OCI-LY1 (cell line): Measurements from ENCODE around the gene DUSP11.

Experiments
- H2AFZ ChIP-seq: fragments of 200-600 bp; sonication (generic), shearing (Covaris generic); 2 replicates; pipeline ENCODE4 v1.6.0; 2014; ENCODE audit warnings: antibody characterized with exemption, mild to moderate bottlenecking, low read length
- H3F3A ChIP-seq: fragments of 200-600 bp; sonication (generic), shearing (Covaris generic); 2 replicates; pipeline ENCODE4 v1.6.0; 2014; ENCODE audit warnings: mild to moderate bottlenecking, antibody characterized with exemption, low read length, moderate library complexity; ENCODE audit not compliant: insufficient read depth
- H3K27ac ChIP-seq: fragments of 200-600 bp; sonication (generic); 2 replicates; pipeline ENCODE4 v1.5.1; 2014; ENCODE audit warnings: low read length, mixed run types, mild to moderate bottlenecking, low read depth; ENCODE audit not compliant: poor library complexity, severe bottlenecking
- H3K27me3 ChIP-seq: fragments of 200-600 bp; sonication (generic); 2 replicates; pipeline ENCODE4 v1.6.0; 2014; ENCODE audit warnings: antibody characterized with exemption, mild to moderate bottlenecking, low read length, moderate library complexity; ENCODE audit not compliant: insufficient read depth
- H3K36me3 ChIP-seq: fragments of 200-600 bp; sonication (generic); 2 replicates; pipeline ENCODE4 v1.6.1; 2014; ENCODE audit warnings: mild to moderate bottlenecking, antibody characterized with exemption, low read length, moderate library complexity, mixed read lengths; ENCODE audit not compliant: insufficient read depth
- H3K4me1 ChIP-seq: fragments of 200-600 bp; sonication (generic); 2 replicates; pipeline ENCODE4 v1.5.1; 2014; ENCODE audit warnings: mild to moderate bottlenecking, low read length, moderate library complexity; ENCODE audit not compliant: insufficient read depth, severe bottlenecking
- H3K4me2 ChIP-seq: fragments of 200-600 bp; sonication (generic), shearing (Covaris generic); 2 replicates; pipeline ENCODE4 v1.6.1; 2014; ENCODE audit warnings: low read length
- H3K4me3 ChIP-seq: fragments of 200-600 bp; sonication (generic); 2 replicates; pipeline ENCODE4 v1.5.1; 2014; ENCODE audit warnings: low read length, low read depth, mild to moderate bottlenecking, mixed read lengths; ENCODE audit not compliant: poor library complexity, severe bottlenecking
- H3K79me2 ChIP-seq: fragments of 200-600 bp; shearing (Covaris generic); 2 replicates; pipeline ENCODE4 v1.6.1; 2016; ENCODE audit warnings: mixed run types, low read length, mixed read lengths; ENCODE audit not compliant: insufficient read depth
- H3K9ac ChIP-seq: fragments of 200-600 bp; sonication (generic), shearing (Covaris generic); 2 replicates; pipeline ENCODE4 v1.6.1; 2014; ENCODE audit warnings: mild to moderate bottlenecking, low read length, mixed read lengths
- H3K9me2 ChIP-seq: fragments of 200-600 bp; sonication (generic), shearing (Covaris generic); 2 replicates; pipeline ENCODE4 v1.6.1; 2014; ENCODE audit warnings: low read depth, mild to moderate bottlenecking, low read length, mixed read lengths
- H3K9me3 ChIP-seq: fragments of 200-600 bp; shearing (Covaris generic); 2 replicates; pipeline ENCODE4 v1.6.1; 2014; ENCODE audit warnings: low read length, mixed read lengths
- H4K20me1 ChIP-seq: fragments of 200-600 bp; sonication (generic), shearing (Covaris generic); 2 replicates; pipeline ENCODE4 v1.6.0; 2016; ENCODE audit warnings: mild to moderate bottlenecking, low read length; ENCODE audit not compliant: insufficient read depth
- EZH2 ChIP-seq: fragments of 200-600 bp; sonication (generic), shearing (Covaris generic); IDR thresholded peaks from 2 replicates; pipeline ENCODE4 v1.8.0; 2017; ENCODE audit warnings: borderline replicate concordance, mixed run types, mild to moderate bottlenecking, antibody characterized with exemption, low read length, moderate library complexity, mixed read lengths
- TF ChIP-seq, protein P1 (sequence below): fragments of 200-600 bp; sonication (generic), shearing (Covaris generic); IDR thresholded peaks from 2 replicates; pipeline ENCODE4 v1.5.1; 2017; ENCODE audit warnings: mild to moderate bottlenecking, antibody characterized with exemption, low read length, moderate library complexity, mixed read lengths

Gene DUSP11

DNA sequence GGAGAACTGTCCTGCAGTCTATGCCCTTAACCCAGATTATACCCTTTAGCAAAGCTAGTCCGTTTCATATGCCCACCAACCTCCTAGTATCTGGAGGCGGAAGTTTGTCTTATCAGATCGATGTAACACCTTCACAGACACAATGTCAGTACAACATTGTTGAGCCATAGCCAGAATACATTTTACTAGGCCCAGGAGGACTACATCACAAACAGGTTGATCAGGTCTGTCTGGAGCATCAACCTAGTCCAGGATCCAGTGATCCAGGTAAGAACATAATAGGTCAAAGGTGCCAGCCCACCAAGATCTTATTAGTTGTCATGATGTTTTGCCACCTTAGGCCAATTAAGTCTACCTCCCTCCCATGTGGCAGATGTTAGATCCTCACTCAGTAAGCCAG lies 40.8 kb downstream of the DUSP11 start:
- H3K79me2 ChIP-seq: peaks cover 17% of the 10 kb centered on the region
- no peak for TF ChIP-seq EZH2
- TF ChIP-seq, protein P1, sequence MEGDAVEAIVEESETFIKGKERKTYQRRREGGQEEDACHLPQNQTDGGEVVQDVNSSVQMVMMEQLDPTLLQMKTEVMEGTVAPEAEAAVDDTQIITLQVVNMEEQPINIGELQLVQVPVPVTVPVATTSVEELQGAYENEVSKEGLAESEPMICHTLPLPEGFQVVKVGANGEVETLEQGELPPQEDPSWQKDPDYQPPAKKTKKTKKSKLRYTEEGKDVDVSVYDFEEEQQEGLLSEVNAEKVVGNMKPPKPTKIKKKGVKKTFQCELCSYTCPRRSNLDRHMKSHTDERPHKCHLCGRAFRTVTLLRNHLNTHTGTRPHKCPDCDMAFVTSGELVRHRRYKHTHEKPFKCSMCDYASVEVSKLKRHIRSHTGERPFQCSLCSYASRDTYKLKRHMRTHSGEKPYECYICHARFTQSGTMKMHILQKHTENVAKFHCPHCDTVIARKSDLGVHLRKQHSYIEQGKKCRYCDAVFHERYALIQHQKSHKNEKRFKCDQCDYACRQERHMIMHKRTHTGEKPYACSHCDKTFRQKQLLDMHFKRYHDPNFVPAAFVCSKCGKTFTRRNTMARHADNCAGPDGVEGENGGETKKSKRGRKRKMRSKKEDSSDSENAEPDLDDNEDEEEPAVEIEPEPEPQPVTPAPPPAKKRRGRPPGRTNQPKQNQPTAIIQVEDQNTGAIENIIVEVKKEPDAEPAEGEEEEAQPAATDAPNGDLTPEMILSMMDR: no peak
- no peaks in the 10 kb centered on the region for H3F3A ChIP-seq
- no peaks in the 10 kb centered on the region for H3K9me3 ChIP-seq
- H3K4me2 ChIP-seq: no peak overlapping the region
- peaks cover 8% of the 10 kb centered on the region; the same call in 1 of the 2 replicates for H3K36me3 ChIP-seq
- no peaks in the 10 kb centered on the region for H3K27me3 ChIP-seq
- no peak overlapping the region for H3K27ac ChIP-seq
- H4K20me1 ChIP-seq: no peaks in the 10 kb centered on the region
- no peak overlapping the region for H2AFZ ChIP-seq
- H3K9ac ChIP-seq: no peak overlapping the region
- no peaks in the 10 kb centered on the region for H3K9me2 ChIP-seq
- no peak overlapping the region for H3K4me3 ChIP-seq
- H3K4me1 ChIP-seq: peaks cover 18% of the 10 kb centered on the region

DNA sequence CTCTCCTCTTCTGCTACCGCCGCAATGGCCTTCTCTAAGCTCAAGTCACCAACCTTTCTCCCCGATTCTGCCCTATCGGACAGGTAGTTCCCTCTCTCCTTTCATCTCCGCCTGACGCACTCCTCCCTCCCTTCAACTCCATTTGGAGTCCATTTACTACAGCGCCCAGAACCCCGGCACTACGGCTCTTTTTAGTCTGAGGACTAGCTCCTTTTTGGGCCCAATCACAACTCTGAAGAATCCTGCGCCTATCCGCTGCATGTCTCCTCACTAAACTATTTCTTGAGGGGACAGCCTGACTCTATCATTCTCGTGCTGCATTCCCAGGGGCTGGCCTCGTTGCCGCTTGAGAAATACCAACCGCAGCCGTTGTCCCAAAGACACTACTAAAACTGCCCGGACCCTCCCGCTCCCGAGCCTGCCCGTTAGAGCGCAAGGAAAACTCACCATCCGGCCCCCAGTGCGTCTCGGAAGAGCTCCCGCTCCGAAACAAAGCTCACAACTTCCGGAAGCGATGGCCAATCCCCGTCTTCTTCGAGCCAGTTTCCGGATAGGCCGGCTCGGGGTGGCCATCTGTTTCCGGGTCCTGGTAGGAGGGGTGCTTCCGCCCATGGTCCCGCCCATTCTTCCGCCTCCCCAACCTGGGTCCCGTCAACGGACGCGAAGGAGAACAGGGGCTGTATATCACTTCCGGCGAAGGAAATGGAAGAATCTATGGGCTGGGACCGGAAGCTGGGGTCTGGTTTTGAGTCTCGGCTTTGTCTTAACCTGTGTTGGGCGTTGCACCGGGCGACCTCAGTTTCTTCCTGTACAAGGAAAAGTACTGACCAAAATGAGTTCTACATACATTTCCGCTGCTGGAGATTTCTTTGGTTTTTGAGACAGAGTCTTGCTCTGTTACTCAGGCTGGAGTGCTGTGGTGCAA lies 42.8 kb downstream of the DUSP11 start, which contains the start of gene TPRKB:
TPRKB (minus strand) TSS at position 491 of the 925 bp plus-strand sequence. CDS start 2,776 bp downstream, outside the sequence.
- Histone ChIP-seq H4K20me1 (no peaks in the 10 kb centered on the region), H3K9ac (peak within 1 kb of the TSS; percentile 77), H3K27ac (peak within 1 kb of the TSS; percentile 31), H3K9me2 (no peaks in the 10 kb centered on the region), H3K4me2 (peak within 1 kb of the TSS; percentile 98), H3K36me3 (peaks cover 22% of the 10 kb centered on the region), H3K4me1 (peaks cover 18% of the 10 kb centered on the region), H3K4me3 (peak within 1 kb of the TSS; percentile 91), H3K79me2 (peaks cover 17% of the 10 kb centered on the region), H2AFZ (0 out of 2 replicates have a peak within 1 kb of the TSS, but pooled peaks have one; percentile 65), H3F3A (no peaks in the 10 kb centered on the region), H3K9me3 (no peaks in the 10 kb centered on the region), H3K27me3 (no peaks in the 10 kb centered on the region)
- TF ChIP-seq, protein P1: no peak
- TF ChIP-seq EZH2: no peak

DNA sequence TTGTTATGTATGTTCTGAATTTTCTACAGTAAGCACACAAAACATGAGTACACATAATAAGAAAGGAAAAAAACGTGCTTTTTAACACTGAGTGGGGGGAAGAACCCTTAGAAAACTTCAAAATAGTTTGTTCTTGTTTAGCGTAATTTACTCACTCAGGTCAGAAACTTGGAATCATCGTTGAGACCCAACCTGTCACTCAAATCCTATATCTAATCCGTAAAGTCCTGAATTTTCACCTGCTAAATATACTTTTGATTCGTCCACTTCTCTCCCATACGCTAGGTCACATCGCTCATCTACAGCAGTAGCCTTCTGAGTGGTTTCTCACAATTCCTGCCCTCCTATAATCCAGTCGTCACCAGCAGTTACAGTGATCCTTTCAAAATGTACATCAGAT lies 43.5 kb downstream of the DUSP11 start:
- no peaks in the 10 kb centered on the region for H3K9me2 ChIP-seq

More for the DNA sequence above, 43.5 kb downstream of the DUSP11 start:
- peaks cover 17% of the 10 kb centered on the region for H3K79me2 ChIP-seq
- no peaks in the 10 kb centered on the region for H3K9me3 ChIP-seq
- peaks cover 29% of the 10 kb centered on the region for H3K36me3 ChIP-seq
- H3K4me3 ChIP-seq: peak overlapping the region; percentile 91
- H3K4me1 ChIP-seq: peaks cover 18% of the 10 kb centered on the region
- no peaks in the 10 kb centered on the region for H3K27me3 ChIP-seq
- H4K20me1 ChIP-seq: no peaks in the 10 kb centered on the region
- H3K4me2 ChIP-seq: peak overlapping the region; percentile 98
- no peak for TF ChIP-seq EZH2
- TF ChIP-seq, protein P1: no peak
- no peak overlapping the region for H3K27ac ChIP-seq
- no peaks in the 10 kb centered on the region for H3F3A ChIP-seq
- H3K9ac ChIP-seq: peak overlapping the region; percentile 77
- H2AFZ ChIP-seq: no peak overlapping the region
